K562 (cell line): ENCODE data around the gene NCDN. TPM values are rescaled to one million over a fixed set of nuclear protein-coding genes. Genes with fewer than 3 reads are reported as not detected.

Source experiments
- ATAC-seq: fragments of 200-7000 bp; cut with Tn5 transposase; 3 replicates; pipeline ENCODE4 v1.9.1; 2020; ENCODE audit warnings: moderate library complexity
- BruUV-seq: library from RNA; stranded (reverse); fragments of 400-500 nt; replicated peaks from 2 replicates; lab custom pipeline; 2021; lab: Mats Ljungman, UMichigan
- CTCF ChIA-PET: fragments of 300-600 bp; formaldehyde crosslinking; extraction: SDS; loops from one replicate; lab custom pipeline; 2021; ENCODE audit warnings: low intra/inter-chr PET ratio; lab: Yijun Ruan, JAX
- POLR2A ChIA-PET: fragments of 300-600, 350-650 bp; sonication (Branson Sonifier 250); formaldehyde crosslinking; extraction: SDS; loops from one replicate; lab custom pipeline; 2021; ENCODE audit warnings: antibody characterized with exemption, inconsistent platforms; lab: Yijun Ruan, JAX
- DNase-seq, 4 experiments: peaks; one replicate each; pipeline versions ENCODE4 v3.0.0 to v3.0.0-alpha.2; 2011 to 2018; ENCODE audit warnings: low spot score in 3 of 4, mixed read lengths in 3 of 4; ENCODE audit errors: extremely low read depth in 1 of 4
- FAIRE-seq: peaks from 2 replicates; lab custom pipeline; 2011; peaks lifted over from hg19 to GRCh38; lab: Jason Lieb, UNC
- H2AFZ ChIP-seq: 2 replicates; pipeline ENCODE4 v1.6.0; 2011; ENCODE audit warnings: low read depth, low read length, control low read depth, inconsistent platforms
- H3K27ac ChIP-seq: fragments of 200-600 bp; 3 replicates; pipeline ENCODE4 v1.8.0; 2011; ENCODE audit warnings: low read depth, mild to moderate bottlenecking, control low read depth, inconsistent platforms, low read length, moderate library complexity, mixed read lengths; ENCODE audit errors: extremely low read depth
- H3K27me3 ChIP-seq, 2 experiments: fragments of 300-600 bp in 1 of 2; 2 replicates in 1 of 2; 3 replicates in 1 of 2; pipeline versions ENCODE4 v1.6.0 to v1.8.0; 2011; ENCODE audit warnings: inconsistent platforms in 2 of 2, low read length in 2 of 2, mild to moderate bottlenecking in 1 of 2, mixed read lengths in 1 of 2, moderate library complexity in 1 of 2; ENCODE audit not compliant: control insufficient read depth in 2 of 2, insufficient read depth in 2 of 2
- H3K36me3 ChIP-seq: fragments of 300-600 bp; 3 replicates; pipeline ENCODE4 v1.8.0; 2011; ENCODE audit warnings: mild to moderate bottlenecking, low read length, inconsistent platforms; ENCODE audit not compliant: control insufficient read depth, insufficient read depth
- H3K4me1 ChIP-seq, 2 experiments: fragments of 200-600 bp in 1 of 2; replicated peaks in 1 of 2; 2 replicates in 1 of 2; 3 replicates in 1 of 2; pipeline versions ENCODE4 v1.5.1 to v1.8.0; 2011; ENCODE audit warnings: inconsistent platforms in 2 of 2, low read length in 2 of 2, mild to moderate bottlenecking in 1 of 2, mixed read lengths in 1 of 2, moderate library complexity in 1 of 2; ENCODE audit not compliant: control insufficient read depth in 2 of 2, insufficient read depth in 2 of 2
- H3K4me2 ChIP-seq: 2 replicates; pipeline ENCODE4 v1.6.1; 2011; ENCODE audit warnings: low read length, control low read depth, inconsistent platforms, mixed read lengths; ENCODE audit not compliant: insufficient read depth
- H3K4me3 ChIP-seq: fragments of 200-600 bp; sonication (generic), shearing (Covaris generic); 2 replicates; pipeline ENCODE4 v1.5.1; 2016; ENCODE audit warnings: control low read depth, inconsistent platforms
- H3K79me2 ChIP-seq: fragments of 200-600 bp; 3 replicates; pipeline ENCODE4 v1.8.0; 2011; ENCODE audit warnings: low read length, inconsistent platforms; ENCODE audit not compliant: control insufficient read depth, insufficient read depth
- H3K9ac ChIP-seq, 2 experiments: 2 replicates each; pipeline versions ENCODE4 v1.6.0 to v1.6.1; 2011; ENCODE audit warnings: low read depth in 2 of 2, low read length in 2 of 2, control low read depth in 1 of 2, inconsistent platforms in 1 of 2, mild to moderate bottlenecking in 1 of 2, mixed read lengths in 1 of 2; ENCODE audit not compliant: insufficient read depth in 1 of 2
- H3K9me1 ChIP-seq: one replicate; pipeline ENCODE4 v1.6.0; 2011; ENCODE audit warnings: inconsistent platforms, mild to moderate bottlenecking, low read length, moderate library complexity; ENCODE audit not compliant: control insufficient read depth, insufficient read depth
- H3K9me3 ChIP-seq: replicated peaks from 2 replicates; pipeline ENCODE4 v1.5.1; 2011; ENCODE audit warnings: low read depth, low read length, inconsistent platforms; ENCODE audit not compliant: control insufficient read depth, insufficient read depth
- H4K20me1 ChIP-seq: replicated peaks from 2 replicates; pipeline ENCODE4 v1.6.1; 2011; ENCODE audit warnings: low read length, inconsistent platforms, mixed read lengths; ENCODE audit not compliant: control insufficient read depth, insufficient read depth
- CREB3 ChIP-seq: fragments of 450-650 bp; conservative IDR thresholded peaks from 2 replicates; pipeline ENCODE4 v1.6.1; 2016; ENCODE audit warnings: missing genetic modification characterization, low read depth, mild to moderate bottlenecking, missing compliant biosample characterization, moderate library complexity
- EZH2 ChIP-seq: IDR thresholded peaks from 2 replicates; pipeline ENCODE4 v1.6.1; 2012; ENCODE audit warnings: low read depth, mild to moderate bottlenecking, inconsistent platforms, low read length, borderline replicate concordance
- HMBOX1 ChIP-seq: sonication (generic); IDR thresholded peaks from 2 replicates; pipeline ENCODE4 v1.6.1; 2016
- NR2C1 ChIP-seq, 2 experiments: fragments of 450-650 bp; IDR thresholded peaks; 2 replicates each; pipeline ENCODE4 v1.6.1; 2017; ENCODE audit warnings: mild to moderate bottlenecking in 2 of 2, antibody characterized with exemption in 1 of 2, inconsistent platforms in 1 of 2, missing compliant biosample characterization in 1 of 2, missing genetic modification characterization in 1 of 2
- RBBP5 ChIP-seq: fragments of 200-600 bp; sonication (generic); IDR thresholded peaks from 2 replicates; pipeline ENCODE4 v1.6.1; 2012; ENCODE audit warnings: borderline replicate concordance, mild to moderate bottlenecking, low read length, control low read depth, inconsistent platforms; ENCODE audit not compliant: insufficient read depth, poor library complexity, severe bottlenecking
- RBM25 ChIP-seq: fragments of 200-400 bp; formaldehyde crosslinking; IDR thresholded peaks from 2 replicates; pipeline ENCODE4 v1.6.1; 2018; ENCODE audit warnings: low read length, low read depth, moderate library complexity; ENCODE audit not compliant: severe bottlenecking
- SNAPC5 ChIP-seq: fragments of 250-450 bp; sonication (Bioruptor Pico); IDR thresholded peaks from 2 replicates; pipeline ENCODE4 v1.8.0; 2021; ENCODE audit warnings: moderate library complexity, mild to moderate bottlenecking, inconsistent platforms
- XRCC5 ChIP-seq: fragments of 200-400 bp; formaldehyde crosslinking; IDR thresholded peaks from 2 replicates; pipeline ENCODE4 v1.6.1; 2017; ENCODE audit warnings: low read depth, mild to moderate bottlenecking, low read length
- ZFX ChIP-seq: sonication (generic); formaldehyde crosslinking; IDR thresholded peaks from 2 replicates; pipeline ENCODE4 v1.8.0; 2022; ENCODE audit warnings: mild to moderate bottlenecking, missing genetic modification reagents, moderate library complexity
- ZNF184 ChIP-seq: sonication (generic); formaldehyde crosslinking; IDR thresholded peaks from 2 replicates; pipeline ENCODE4 v1.5.0; 2020; ENCODE audit warnings: missing genetic modification reagents
- ZNF23 ChIP-seq: fragments of 250-450 bp; sonication (Bioruptor Pico); IDR thresholded peaks from 2 replicates; pipeline ENCODE4 v1.4.0; 2020; ENCODE audit warnings: mild to moderate bottlenecking
- WGBS: fragments of 100-300 bp; shearing (Covaris generic); methylation state at CpG from one replicate; pipeline ENCODE4 v1.1.6; 2016; ENCODE audit warnings: low coverage, mixed read lengths; ENCODE audit not compliant: insufficient coverage; ENCODE audit errors: missing lambda C conversion rate; 5-methylcytosine and 5-hydroxymethylcytosine counted together
- in situ Hi-C: fragments of 300-500 bp; cut with MboI; formaldehyde crosslinking; loops from 4 replicates; pipeline ENCODE4 v1.15.0; 2018; ENCODE audit warnings: inconsistent platforms, mixed read lengths
- intact Hi-C: fragments of 100-400 bp; cut with micrococcal nuclease; formaldehyde crosslinking; loops from 2 replicates; pipeline ENCODE4 v1.14.2; 2022
- polyA plus RNA-seq, 8 experiments: library from polyadenylated mRNA; depleted of rRNA in 4 of 8; stranded (reverse) in 5 of 8; unstranded in 3 of 8; fragments of >200 nt; fragmentation: Nextera tagmentation in 2 of 8; fragmentation: Illumina TruSeq in 1 of 8; extraction: Ambion mirVana in 2 of 8; extraction: Trizol in 1 of 8; gene quantifications; 2 replicates each; pipeline versions ENCODE4 v1.2.1 to v1.2.3, GENCODE V29; 2011 to 2014; ENCODE audit warnings: inconsistent platforms in 1 of 8, missing spikeins in 1 of 8
- total RNA-seq, 7 experiments: library from RNA; depleted of rRNA in 6 of 7; stranded (reverse); fragments of >200 nt in 6 of 7; fragmentation: Illumina TruSeq in 2 of 7; extraction: Trizol in 2 of 7; gene quantifications; 2 replicates each; pipeline versions ENCODE4 v1.2.1 to v1.2.3, GENCODE V29; 2011 to 2021; ENCODE audit warnings: low replicate concordance in 1 of 7
- TF ChIP-seq, protein P1 (sequence below): fragments of 450-650 bp; IDR thresholded peaks from 2 replicates; pipeline ENCODE4 v1.6.1; 2018; ENCODE audit not compliant: partially characterized antibody

The NCDN gene
- total and polyA plus RNA-seq, 9 of the 15 experiments (the other 6 are each of a cell fraction or from before 2014, with no cell fraction given) = 1.9 to 35.1 (median 10.7) TPM

DNA sequence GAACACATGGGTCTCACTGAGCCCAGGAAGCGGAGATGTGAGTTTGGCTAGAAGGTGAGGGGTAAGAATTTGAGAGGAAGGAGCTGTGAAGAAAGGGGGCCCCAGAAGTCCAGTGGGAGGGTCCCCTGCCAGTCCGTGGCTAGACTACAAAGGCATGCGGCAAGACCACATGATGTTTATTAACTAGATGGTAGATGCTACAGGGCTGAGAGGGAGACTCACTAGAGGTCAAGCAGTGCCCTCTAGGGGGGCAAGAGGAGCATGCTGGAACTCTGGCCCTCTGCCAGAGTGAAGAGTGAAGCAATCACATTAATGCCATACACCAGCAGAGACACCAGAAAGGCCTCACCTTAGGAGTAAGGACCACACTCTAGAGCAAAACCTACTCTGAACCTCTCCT lies 12.6 kb upstream of the NCDN start (continued):
- TF ChIP-seq NR2C1 (IDR thresholded peaks at IDR 0.05) = no peak
- no peak for TF ChIP-seq NR2C1 (tag; IDR thresholded peaks at IDR 0.05)
- TF ChIP-seq ZNF23 (CRISPR knock-in tag) = no peak
- no peak for TF ChIP-seq EZH2
- TF ChIP-seq RBBP5 = no peak
- no peak for TF ChIP-seq ZFX (CRISPR knock-in tag)
- no peak for TF ChIP-seq XRCC5
- TF ChIP-seq SNAPC5 (CRISPR knock-in tag) = no peak

GRCh38 chr1:35546614-35547013 lies 11.0 kb upstream of the NCDN start:
- Histone ChIP-seq H3K9me1 (no peaks in the 10 kb centered on the region), H3K4me3 (no peak overlapping the region), H3K27ac (no peak overlapping the region), H3K36me3 (peaks cover 55% of the 10 kb centered on the region), H3K9me3 (no peaks in the 10 kb centered on the region), H4K20me1 (no peaks in the 10 kb centered on the region), H3K9ac (no peak overlapping the region), H3K27me3 (no peaks in the 10 kb centered on the region), H3K4me2 (no peak overlapping the region), H3K4me1 (no peaks in the 10 kb centered on the region; a peak in 1 of 5 replicates), H3K79me2 (peaks cover 23% of the 10 kb centered on the region; the same call in 2 of the 3 replicates), H2AFZ (no peak overlapping the region)
- intact Hi-C loops = loop anchor here (5.0 kb wide), 1 partner anchor 44 kb away; no protein-coding TSS in a partner anchor
- POLR2A ChIA-PET = no interaction called here
- CTCF ChIA-PET = interaction anchor here (5.1 kb wide), 1 partner anchor 95 kb away, joined by 40 read pairs; no protein-coding TSS in a partner anchor
- in situ Hi-C loops = loop anchor here (10.0 kb wide), 1 partner anchor 352 kb away; the partner anchor contains the start of gene SFPQ
- TF ChIP-seq HMBOX1 (no peak), ZNF184 (CRISPR knock-in tag) (0 out of 2 replicates have a peak, but pooled peaks have one; percentile 51), RBM25 (peak; percentile 42), CREB3 (no peak)
- TF ChIP-seq, protein P1, sequence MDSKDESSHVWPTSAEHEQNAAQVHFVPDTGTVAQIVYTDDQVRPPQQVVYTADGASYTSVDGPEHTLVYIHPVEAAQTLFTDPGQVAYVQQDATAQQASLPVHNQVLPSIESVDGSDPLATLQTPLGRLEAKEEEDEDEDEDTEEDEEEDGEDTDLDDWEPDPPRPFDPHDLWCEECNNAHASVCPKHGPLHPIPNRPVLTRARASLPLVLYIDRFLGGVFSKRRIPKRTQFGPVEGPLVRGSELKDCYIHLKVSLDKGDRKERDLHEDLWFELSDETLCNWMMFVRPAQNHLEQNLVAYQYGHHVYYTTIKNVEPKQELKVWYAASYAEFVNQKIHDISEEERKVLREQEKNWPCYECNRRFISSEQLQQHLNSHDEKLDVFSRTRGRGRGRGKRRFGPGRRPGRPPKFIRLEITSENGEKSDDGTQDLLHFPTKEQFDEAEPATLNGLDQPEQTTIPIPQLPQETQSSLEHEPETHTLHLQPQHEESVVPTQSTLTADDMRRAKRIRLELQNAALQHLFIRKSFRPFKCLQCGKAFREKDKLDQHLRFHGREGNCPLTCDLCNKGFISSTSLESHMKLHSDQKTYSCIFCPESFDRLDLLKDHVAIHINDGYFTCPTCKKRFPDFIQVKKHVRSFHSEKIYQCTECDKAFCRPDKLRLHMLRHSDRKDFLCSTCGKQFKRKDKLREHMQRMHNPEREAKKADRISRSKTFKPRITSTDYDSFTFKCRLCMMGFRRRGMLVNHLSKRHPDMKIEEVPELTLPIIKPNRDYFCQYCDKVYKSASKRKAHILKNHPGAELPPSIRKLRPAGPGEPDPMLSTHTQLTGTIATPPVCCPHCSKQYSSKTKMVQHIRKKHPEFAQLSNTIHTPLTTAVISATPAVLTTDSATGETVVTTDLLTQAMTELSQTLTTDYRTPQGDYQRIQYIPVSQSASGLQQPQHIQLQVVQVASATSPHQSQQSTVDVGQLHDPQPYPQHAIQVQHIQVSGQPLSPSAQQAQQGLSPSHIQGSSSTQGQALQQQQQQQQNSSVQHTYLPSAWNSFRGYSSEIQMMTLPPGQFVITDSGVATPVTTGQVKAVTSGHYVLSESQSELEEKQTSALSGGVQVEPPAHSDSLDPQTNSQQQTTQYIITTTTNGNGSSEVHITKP = no peak
- no TSS peak for BruUV-seq
- DNase-seq (no peak), FAIRE-seq (no peak), ATAC-seq (no peak)
- 95% methylated on average over 1 of the region's 1 CpG for WGBS
